GM21515 (cell line): ENCODE measurements around the gene TBL1XR1.

Experiments used
- ATAC-seq: cut with Tn5 transposase; IDR thresholded peaks from one replicate; pipeline ENCODE4 v1.9.1; 2021; ENCODE audit not compliant: unreplicated experiment

Gene TBL1XR1

GRCh38 chr3:177066068-177066467 is 131.2 kb downstream of the TBL1XR1 start:
- no peak for ATAC-seq

DNA sequence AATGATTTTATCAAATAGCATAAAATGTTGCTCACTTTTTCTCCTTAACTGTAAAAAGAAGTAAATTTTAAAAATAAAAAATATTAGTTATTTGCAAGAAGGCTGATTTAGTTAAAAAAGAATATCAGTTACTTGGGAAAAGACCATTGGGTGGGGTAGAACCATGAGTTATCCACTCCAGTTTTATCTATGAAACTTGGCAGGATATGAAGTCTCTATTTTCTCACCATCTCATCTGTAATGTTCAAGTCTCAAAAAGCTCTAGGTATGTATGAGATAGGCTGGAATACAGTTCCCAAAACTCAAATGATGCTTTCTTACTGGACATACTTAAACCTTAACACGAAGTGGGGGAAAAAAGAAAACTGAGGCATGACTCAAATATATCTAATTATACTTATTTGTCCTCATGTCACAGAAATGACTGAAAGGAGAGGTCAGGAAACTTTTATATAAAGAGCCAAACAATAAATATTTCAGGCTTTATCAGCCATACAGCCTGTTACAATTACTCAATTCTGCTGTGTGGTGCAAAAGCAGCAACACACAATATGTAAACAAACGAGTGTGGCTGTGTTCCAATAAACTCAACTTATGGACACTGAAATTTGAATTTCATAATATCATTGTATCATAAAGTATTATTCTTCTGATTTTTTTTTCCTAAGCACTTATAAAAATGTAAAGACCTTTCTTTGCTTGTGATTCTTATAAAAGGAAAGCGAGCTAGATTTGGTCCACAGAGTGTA is 131.8 kb downstream of the TBL1XR1 start:
- ATAC-seq = no peak

DNA sequence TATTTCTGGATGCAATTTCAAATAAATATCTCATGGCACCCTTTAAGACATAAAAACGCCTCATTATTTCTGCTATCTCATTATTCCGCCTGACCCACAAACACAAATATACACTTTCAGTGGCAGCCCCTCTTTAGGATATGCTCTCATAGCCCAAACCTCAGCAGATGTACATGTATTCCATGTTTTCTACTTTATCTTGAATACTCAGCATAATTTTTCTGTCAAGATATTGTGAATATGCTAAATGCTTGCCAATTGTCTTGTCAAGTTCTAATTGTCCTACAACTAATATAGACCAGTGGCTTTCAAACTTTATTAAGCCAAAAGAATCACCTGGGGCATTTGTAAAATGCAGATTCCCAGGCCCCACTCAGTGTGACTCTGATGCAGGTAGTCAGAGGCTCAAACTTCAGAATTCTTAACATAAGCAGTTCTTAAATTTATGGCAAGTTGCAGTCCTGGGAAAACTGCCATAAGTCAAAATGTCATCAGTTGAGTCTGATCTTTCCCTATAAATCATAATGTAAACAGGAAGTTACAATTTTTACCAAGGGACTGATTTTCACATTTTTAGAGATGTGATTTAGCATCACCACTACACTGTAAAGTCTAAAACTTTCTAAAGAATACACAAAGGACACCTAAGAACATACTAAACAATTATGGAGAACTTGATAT is 135.1 kb downstream of the TBL1XR1 start:
- ATAC-seq = no peak

DNA sequence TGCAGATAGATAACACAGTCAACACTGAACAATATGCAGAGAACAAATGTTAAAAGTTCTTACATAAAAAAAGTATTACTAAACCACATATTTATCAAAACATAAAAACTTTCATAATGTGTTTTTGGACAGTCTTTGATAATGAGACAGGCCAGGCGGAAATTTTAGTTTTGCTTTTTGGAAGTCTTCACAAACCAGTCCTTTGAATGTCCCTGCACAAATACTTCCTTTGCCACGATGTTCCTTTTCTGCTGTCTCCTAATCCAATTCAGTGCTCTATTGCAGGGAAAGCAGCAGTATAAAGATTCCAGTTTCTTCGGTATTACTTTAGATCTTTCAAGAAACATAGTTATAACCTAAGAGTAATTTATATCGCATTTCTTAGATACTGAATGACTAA is 135.9 kb downstream of the TBL1XR1 start:
- no peak for ATAC-seq

DNA sequence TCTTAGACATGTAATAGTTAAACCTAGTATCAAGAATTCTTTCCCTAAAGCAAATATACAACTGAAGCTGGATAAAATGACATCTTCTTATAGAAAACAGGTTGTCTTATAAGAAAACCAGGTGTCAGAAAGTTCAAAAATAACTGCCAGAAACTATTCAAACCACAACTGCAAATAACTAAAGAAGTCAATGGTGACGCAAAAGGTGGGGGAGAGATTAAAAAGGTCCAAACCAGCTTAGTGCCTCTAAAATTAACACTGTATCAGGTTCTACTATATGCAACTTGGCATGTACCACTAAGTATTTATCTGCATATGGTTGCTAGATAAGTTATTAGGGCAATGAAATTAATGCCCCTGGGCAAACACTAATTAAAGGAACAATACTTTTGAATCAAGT is 136.8 kb downstream of the TBL1XR1 start:
- ATAC-seq = no peak

DNA sequence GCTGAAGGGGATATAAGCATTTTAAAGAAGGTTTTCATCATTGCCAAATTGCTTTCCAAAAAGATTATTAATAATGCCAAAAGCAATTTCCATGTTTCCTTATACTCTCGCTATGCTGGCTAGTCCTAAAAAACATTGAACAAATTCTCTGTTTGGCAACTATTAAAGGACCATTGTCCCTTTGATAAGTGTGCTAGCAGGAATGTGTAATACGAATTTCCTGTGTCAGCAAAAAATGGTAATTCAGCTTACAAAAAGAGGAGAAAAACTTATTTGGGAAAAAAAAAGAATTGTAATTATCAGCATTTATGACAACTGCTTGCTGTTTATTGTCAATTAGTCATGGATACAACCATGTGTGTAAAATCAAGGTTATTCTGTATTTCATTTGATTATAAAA is 138.6 kb downstream of the TBL1XR1 start:
- no peak for ATAC-seq

- ATAC-seq = peak; percentile 89
Observed at GRCh38 chr3:177057768-177058167, 139.5 kb downstream of the TBL1XR1 start.

DNA sequence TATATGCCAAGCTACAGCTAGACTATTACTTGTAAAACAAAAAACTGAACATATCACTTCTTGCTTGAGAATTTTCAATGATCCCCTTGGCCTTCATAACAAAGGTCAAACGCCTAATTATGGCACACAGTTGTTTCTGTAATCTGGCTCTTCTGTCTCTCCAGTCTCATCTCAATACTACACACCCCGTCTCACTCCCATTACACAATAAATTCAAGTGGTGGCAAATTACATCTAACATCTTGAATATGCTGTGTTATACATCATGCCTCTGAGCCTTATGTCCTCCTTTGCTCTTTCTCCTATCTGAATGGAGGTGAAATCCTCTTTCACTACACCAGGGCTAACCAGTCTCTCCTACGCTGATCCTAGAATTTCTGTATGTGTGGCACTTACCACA is 140.4 kb downstream of the TBL1XR1 start:
- no peak for ATAC-seq

GRCh38 chr3:177055605-177056571 is 141.4 kb downstream of the TBL1XR1 start:
- ATAC-seq = no peak

DNA sequence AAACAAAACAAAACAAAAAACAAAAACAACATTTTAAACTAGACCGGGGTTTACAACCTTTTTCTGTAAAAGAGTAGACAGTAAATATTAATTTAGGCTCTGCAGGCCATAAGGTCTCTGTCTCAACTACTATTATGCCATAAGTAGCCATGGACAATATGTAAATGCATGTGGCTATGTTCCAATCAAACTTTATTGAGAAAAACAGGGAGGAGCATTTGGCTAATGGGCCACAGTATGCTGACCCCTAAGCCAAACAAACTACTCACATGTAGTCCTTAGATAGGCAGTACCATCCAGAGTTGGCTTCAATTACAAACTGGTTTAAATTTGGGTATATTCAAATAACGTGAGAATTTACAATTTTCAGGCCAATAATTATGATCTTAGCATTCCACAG is 144.2 kb downstream of the TBL1XR1 start:
- no peak for ATAC-seq

GRCh38 chr3:177051411-177051810 is 145.9 kb downstream of the TBL1XR1 start:
- no peak for ATAC-seq

DNA sequence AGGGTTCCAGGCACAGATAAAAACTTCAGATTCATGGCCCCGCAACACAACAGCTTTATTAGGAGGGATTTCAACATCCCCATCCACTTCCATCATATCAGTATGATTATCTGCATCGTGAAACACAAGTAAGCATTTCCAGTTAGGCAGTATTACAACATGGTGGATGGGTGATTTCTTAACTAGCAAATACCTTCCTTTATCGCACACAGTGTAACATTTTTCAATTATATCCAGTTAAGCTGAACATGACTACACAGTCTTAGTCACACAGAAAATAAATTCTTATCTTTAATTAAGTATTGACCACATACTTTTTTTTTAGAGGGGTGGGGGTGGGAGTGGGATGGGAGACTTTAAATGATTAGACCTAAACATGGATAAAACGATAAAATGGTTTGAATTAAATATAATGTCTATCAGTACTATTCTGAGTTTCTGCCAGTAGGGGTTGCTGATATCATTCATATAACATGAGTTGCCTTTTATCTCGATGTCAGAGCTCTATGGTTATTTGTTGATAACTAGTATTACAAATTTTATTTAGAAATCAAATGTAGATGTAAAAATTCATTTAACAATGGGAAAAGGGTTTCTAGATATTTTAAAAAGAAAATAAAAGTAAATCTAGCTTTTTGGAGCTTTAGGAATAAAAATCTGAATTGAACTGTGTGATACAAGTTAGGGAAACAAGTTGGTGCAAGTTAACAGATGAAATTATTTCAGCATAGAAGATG is 146.6 kb downstream of the TBL1XR1 start:
- no peak for ATAC-seq

DNA sequence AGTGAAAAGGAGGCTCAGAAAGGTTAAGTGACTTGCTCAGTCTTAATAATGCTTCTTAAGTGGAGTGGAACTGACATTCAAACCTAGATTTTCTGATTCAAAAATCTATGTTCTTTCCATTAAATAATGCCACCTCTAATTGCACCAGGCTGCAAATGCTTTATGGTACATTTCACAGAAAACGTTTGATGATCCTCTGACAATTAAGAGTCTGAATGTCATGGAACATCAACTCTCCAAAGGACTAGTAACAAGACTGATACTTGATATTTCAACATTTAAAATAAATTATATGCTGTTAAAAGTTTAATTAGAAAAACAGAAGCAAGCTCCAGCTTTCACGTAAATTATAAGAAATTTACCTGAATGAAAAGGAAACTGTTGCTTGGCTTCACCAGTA is 151.5 kb downstream of the TBL1XR1 start:
- no peak for ATAC-seq

- ATAC-seq = no peak
Observed at GRCh38 chr3:177045222-177045621, 152.1 kb downstream of the TBL1XR1 start.

DNA sequence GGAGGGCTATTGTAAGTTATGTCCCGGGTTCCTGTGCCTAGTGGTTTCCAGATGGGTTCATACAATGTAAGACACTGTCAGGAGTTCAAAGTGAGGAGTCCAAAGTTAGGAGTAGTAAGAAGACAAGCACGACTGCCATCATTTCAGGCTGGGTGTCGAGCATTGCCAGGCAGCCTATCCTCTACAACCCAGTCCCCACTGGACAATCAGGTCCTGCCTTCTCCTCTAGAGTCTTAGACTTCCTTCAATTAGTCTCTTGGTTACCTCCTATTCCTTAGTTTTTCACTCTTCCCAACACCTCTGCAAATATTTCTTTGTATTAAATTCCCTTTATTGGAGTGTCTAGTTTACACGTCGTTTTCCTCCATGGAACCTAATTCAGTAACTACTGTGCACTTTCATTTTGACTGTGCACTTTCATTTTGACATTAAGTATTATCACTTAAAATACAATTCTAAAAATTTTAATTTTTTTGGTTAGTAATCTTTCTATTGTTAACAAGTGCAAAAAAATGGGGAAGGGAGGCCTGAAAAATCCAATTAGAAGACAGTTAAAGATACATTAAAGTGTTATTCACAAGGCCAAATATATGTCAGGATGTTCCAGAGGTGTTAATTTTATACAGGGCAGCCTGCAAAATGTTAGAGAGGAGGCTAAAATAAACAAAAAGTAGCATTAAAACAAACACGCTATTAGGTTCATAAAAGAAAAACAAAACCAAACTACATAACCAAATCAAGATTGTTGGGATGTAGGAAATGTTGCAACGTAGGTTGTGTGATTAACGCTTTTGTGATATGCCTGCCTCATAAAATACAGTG is 155.3 kb downstream of the TBL1XR1 start:
- no peak for ATAC-seq

DNA sequence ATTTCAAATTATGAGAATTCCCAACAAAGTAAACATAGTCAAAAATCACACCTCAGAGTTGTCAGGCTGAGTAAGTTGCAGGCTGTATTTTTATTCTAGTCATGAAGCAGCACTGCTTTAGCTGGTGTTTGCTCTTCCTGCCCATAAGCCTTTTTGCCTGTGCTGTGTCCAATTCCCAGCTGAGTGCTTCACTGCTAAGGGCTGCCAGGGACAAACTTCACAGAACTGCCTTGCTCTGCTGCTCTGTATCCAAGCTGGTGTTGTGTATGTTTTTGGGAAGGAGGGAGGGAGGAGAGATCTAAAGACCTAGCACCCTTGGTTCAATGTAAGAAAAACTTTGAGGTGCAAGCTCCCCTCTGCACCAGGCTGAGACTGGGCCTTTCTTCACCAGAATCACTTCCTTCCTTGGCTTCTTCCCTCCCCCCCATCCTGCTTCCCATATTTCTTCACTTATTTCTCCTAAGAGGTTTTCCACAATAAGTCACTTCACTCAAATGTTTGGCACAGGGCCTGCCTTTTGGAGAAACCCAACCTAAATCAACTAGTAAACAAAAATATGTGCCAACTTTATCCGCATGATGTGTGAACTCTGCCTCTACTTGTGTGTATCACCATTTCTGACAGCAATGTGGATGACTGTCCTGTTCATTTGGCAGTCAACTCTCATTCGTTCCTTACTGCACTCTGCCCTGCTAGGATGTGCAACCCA is 156.1 kb downstream of the TBL1XR1 start:
- ATAC-seq = no peak

GRCh38 chr3:177039490-177040274 is 157.6 kb downstream of the TBL1XR1 start:
- ATAC-seq = no peak

DNA sequence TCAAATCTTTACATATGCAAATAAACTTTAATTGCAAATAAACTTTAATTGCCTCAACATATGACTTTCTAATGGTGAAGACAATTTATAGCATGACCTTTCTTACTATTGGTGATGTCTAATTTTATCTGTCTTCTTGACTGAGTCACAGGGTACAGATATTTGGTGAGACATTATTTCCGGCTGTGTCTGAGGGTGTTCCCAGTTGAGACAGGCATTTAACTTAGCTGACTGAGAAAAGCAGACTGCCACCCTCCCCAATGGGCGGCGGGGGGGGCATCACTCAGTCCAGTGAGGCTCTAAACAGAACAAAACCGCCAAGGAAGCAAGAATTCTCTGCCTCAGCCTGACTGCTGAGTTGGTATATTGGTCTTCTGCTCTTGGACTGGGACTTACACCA is 160.0 kb downstream of the TBL1XR1 start:
- no peak for ATAC-seq

DNA sequence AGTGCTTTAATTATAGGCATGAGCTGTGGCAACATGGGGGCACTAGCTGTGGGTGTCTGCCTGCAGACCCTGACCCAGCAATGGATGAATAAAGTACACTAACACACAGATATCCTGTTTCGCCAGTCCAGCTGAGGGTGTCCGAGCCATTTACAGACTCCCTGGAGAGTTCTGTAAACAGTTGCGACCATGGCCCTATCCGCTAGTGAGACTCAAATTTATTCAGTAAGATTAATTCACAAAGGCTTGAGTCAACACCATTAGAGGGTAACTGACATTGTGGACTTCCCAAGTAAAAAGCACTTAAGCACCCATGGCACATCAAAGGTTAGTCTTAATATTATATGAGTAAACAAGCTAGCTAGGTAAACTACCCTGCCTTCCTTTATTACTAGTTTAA is 161.6 kb downstream of the TBL1XR1 start:
- ATAC-seq = no peak
